ENCODE measurements around the gene FZR1.

- TF ChIP-seq CTCF (conservative IDR thresholded peaks at IDR 0.05; ENCODE audit: low read depth in 2 of 2) = no peak
- no peak for TF ChIP-seq POLR2AphosphoS5 (IDR thresholded peaks at IDR 0.05; ENCODE audit: low read depth)
- no peak for TF ChIP-seq EZH2phosphoT487 (IDR thresholded peaks at IDR 0.05; ENCODE audit: unreplicated experiment)
- no peak for TF ChIP-seq EZH2 (IDR thresholded peaks at IDR 0.05; ENCODE audit: low read depth, unreplicated experiment)
- TF ChIP-seq REST (IDR thresholded peaks at IDR 0.05; ENCODE audit: unreplicated experiment) = no peak
- TF ChIP-seq ETS1 (IDR thresholded peaks at IDR 0.05) = no peak
- no peak for TF ChIP-seq JUNB (IDR thresholded peaks at IDR 0.05; ENCODE audit: unreplicated experiment)
- peak; percentile 56 for TF ChIP-seq CREB1 (CRISPR knock-in tag; IDR thresholded peaks at IDR 0.05; ENCODE audit: low read depth)
- no peak for TF ChIP-seq STAT1 (IDR thresholded peaks at IDR 0.05; ENCODE audit: unreplicated experiment)
- TF ChIP-seq ZNF114 (CRISPR knock-in tag; IDR thresholded peaks at IDR 0.05) = no peak
- no peak for TF ChIP-seq NANOG (IDR thresholded peaks at IDR 0.05; ENCODE audit: borderline replicate concordance)
These were observed 66.2 kb downstream of the FZR1 start for GRCh38 chr19:3572132-3572854.
